ENCODE data around the gene SNAPC4.

GRCh38 chr9:136383436-136383835, 16.5 kb downstream of the SNAPC4 start:
- no peak for TF ChIP-seq REST (IDR thresholded peaks at IDR 0.05; ENCODE audit: low read depth)
- TF ChIP-seq CEBPB (IDR thresholded peaks at IDR 0.05), result no peak
- no peak for TF ChIP-seq USF1 (IDR thresholded peaks at IDR 0.05)
- TF ChIP-seq TAF1 (IDR thresholded peaks at IDR 0.05; ENCODE audit: low read depth), result no peak
- no peak for TF ChIP-seq FOXM1 (IDR thresholded peaks at IDR 0.05; ENCODE audit: borderline replicate concordance, low read depth)
- TF ChIP-seq TCF12 (IDR thresholded peaks at IDR 0.05; ENCODE audit: low read depth), result no peak
- no peak for TF ChIP-seq NFIC (IDR thresholded peaks at IDR 0.05)
- no peak for TF ChIP-seq EP300 (IDR thresholded peaks at IDR 0.05; ENCODE audit: borderline replicate concordance)
- TF ChIP-seq CREB1 (IDR thresholded peaks at IDR 0.05; ENCODE audit: low read depth), result no peak
- TF ChIP-seq RAD21 (IDR thresholded peaks at IDR 0.05; ENCODE audit: low read depth), result no peak
- TF ChIP-seq YY1 (IDR thresholded peaks at IDR 0.05; ENCODE audit: low read depth), result no peak
- no peak for TF ChIP-seq ZBTB7A (IDR thresholded peaks at IDR 0.05; ENCODE audit: low read depth)
- no peak for TF ChIP-seq TEAD4 (IDR thresholded peaks at IDR 0.05)
- no peak for TF ChIP-seq MAX (IDR thresholded peaks at IDR 0.05)
